SK-N-SH (cell line): Measurements from ENCODE around the gene YDJC. TPM values are rescaled to one million over a fixed set of nuclear protein-coding genes. Genes with fewer than 3 reads are reported as not detected.

ENCODE experiments used
- CTCF ChIA-PET: fragments of 300-600, 350-600 bp; formaldehyde crosslinking; extraction: SDS; loops from one replicate; lab custom pipeline; 2021; lab: Yijun Ruan, JAX
- POLR2A ChIA-PET: fragments of 350-600 bp; sonication (Branson Sonifier 250); formaldehyde crosslinking; extraction: SDS; loops from one replicate; lab custom pipeline; 2020; ENCODE audit warnings: antibody characterized with exemption, inconsistent platforms; lab: Yijun Ruan, JAX
- DNase-seq: peaks from one replicate; pipeline ENCODE4 v3.0.0; 2012
- H2AFZ ChIP-seq: fragments of 200-600 bp; sonication (generic); 2 replicates; pipeline ENCODE4 v1.8.1; 2016; ENCODE audit warnings: antibody characterized with exemption, mild to moderate bottlenecking, low read depth
- H3F3A ChIP-seq: fragments of 200-600 bp; sonication (generic); replicated peaks from 2 replicates; pipeline ENCODE3; 2016; ENCODE audit warnings: antibody characterized with exemption, mild to moderate bottlenecking; ENCODE audit not compliant: insufficient read depth
- H3K27ac ChIP-seq, 2 experiments: fragments of 200-500 bp in 1 of 2; fragments of 200-600 bp in 1 of 2; sonication (Bioruptor generic) in 1 of 2; sonication (generic), shearing (Covaris generic) in 1 of 2; 2 replicates each; pipeline versions ENCODE4 v1.5.1 to v1.6.1; 2014 to 2016; ENCODE audit warnings: low read depth in 2 of 2, inconsistent platforms in 1 of 2, low read length in 1 of 2, mild to moderate bottlenecking in 1 of 2, mixed read lengths in 1 of 2
- H3K27me3 ChIP-seq: fragments of 200-600 bp; sonication (generic), shearing (Covaris generic); 2 replicates; pipeline ENCODE4 v1.6.1; 2016; ENCODE audit warnings: mixed run types; ENCODE audit not compliant: insufficient read depth
- H3K36me3 ChIP-seq, 2 experiments: fragments of 200-500 bp in 1 of 2; fragments of 200-600 bp in 1 of 2; sonication (Bioruptor generic) in 1 of 2; sonication (generic) in 1 of 2; replicated peaks in 1 of 2; 2 replicates each; pipeline versions ENCODE3 to v1.5.1; 2014 to 2016; ENCODE audit warnings: low read length in 1 of 2, mild to moderate bottlenecking in 1 of 2; ENCODE audit not compliant: insufficient read depth in 2 of 2, control insufficient read depth in 1 of 2
- H3K4me1 ChIP-seq, 2 experiments: fragments of 200-500 bp in 1 of 2; fragments of 200-600 bp in 1 of 2; sonication (Bioruptor generic) in 1 of 2; sonication (generic), shearing (Covaris generic) in 1 of 2; 2 replicates each; pipeline versions ENCODE4 v1.5.1 to v1.6.1; 2014 to 2016; ENCODE audit warnings: low read depth in 1 of 2, low read length in 1 of 2, mixed run types in 1 of 2; ENCODE audit not compliant: insufficient read depth in 2 of 2, control insufficient read depth in 1 of 2
- H3K4me2 ChIP-seq: fragments of 200-600 bp; sonication (generic), shearing (Covaris generic); 2 replicates; pipeline ENCODE4 v1.6.1; 2017; ENCODE audit warnings: mixed run types
- H3K4me3 ChIP-seq, 2 experiments: fragments of 200-500 bp in 1 of 2; fragments of 200-600 bp in 1 of 2; sonication (Bioruptor generic) in 1 of 2; sonication (generic), shearing (Covaris generic) in 1 of 2; 2 replicates each; pipeline versions ENCODE4 v1.5.1 to v1.8.1; 2014 to 2016; ENCODE audit warnings: low read depth in 2 of 2, inconsistent platforms in 1 of 2, low read length in 1 of 2, mild to moderate bottlenecking in 1 of 2, mixed read lengths in 1 of 2, moderate library complexity in 1 of 2
- H3K79me2 ChIP-seq: fragments of 200-600 bp; sonication (generic); 2 replicates; pipeline ENCODE4 v1.8.1; 2017; ENCODE audit warnings: mild to moderate bottlenecking; ENCODE audit not compliant: insufficient read depth
- H3K9ac ChIP-seq: fragments of 200-600 bp; sonication (generic); 2 replicates; pipeline ENCODE4 v1.6.1; 2017; ENCODE audit warnings: mixed run types
- H3K9me2 ChIP-seq: fragments of 200-600 bp; sonication (generic); 2 replicates; pipeline ENCODE4 v1.6.1; 2017; ENCODE audit warnings: mixed run types
- H3K9me3 ChIP-seq: fragments of 200-600 bp; sonication (generic); 2 replicates; pipeline ENCODE4 v1.6.1; 2017; ENCODE audit warnings: mixed run types, mild to moderate bottlenecking, moderate library complexity
- H4K20me1 ChIP-seq: fragments of 200-600 bp; sonication (generic); 2 replicates; pipeline ENCODE4 v1.6.1; 2017; ENCODE audit warnings: mild to moderate bottlenecking, mixed run types; ENCODE audit not compliant: insufficient read depth
- CTCF ChIP-seq: fragments of 200-600 bp; sonication (generic); IDR thresholded peaks from 2 replicates; pipeline ENCODE4 v1.6.1; 2017; ENCODE audit warnings: antibody characterized with exemption, mild to moderate bottlenecking, moderate library complexity
- EZH2phosphoT487 ChIP-seq: fragments of 200-600 bp; sonication (generic); IDR thresholded peaks from 2 replicates; pipeline ENCODE4 v1.6.1; 2017; ENCODE audit warnings: low read depth, mixed run types, mild to moderate bottlenecking, antibody characterized with exemption, moderate library complexity, borderline replicate concordance
- GATA2 ChIP-seq: sonication (generic); formaldehyde crosslinking; IDR thresholded peaks from 2 replicates; pipeline ENCODE4 v1.5.0; 2020; ENCODE audit warnings: mild to moderate bottlenecking, missing genetic modification reagents
- JUND ChIP-seq: IDR thresholded peaks from 2 replicates; pipeline ENCODE4 v1.4.0; 2012
- MAX ChIP-seq: IDR thresholded peaks from 2 replicates; pipeline ENCODE4 v1.4.0; 2012; ENCODE audit warnings: low read depth
- RAD21 ChIP-seq: IDR thresholded peaks from 2 replicates; pipeline ENCODE4 v1.6.1; 2012; ENCODE audit warnings: mild to moderate bottlenecking, low read length
- RCOR1 ChIP-seq: fragments of 150-350 bp; IDR thresholded peaks from 2 replicates; pipeline ENCODE4 v1.6.1; 2017; ENCODE audit warnings: antibody characterized with exemption, low read length
- REST ChIP-seq: IDR thresholded peaks from 2 replicates; pipeline ENCODE4 v1.6.1; 2012; ENCODE audit warnings: mild to moderate bottlenecking, low read depth, low read length, moderate library complexity
- TAF1 ChIP-seq: IDR thresholded peaks from 2 replicates; pipeline ENCODE4 v1.6.1; 2012; ENCODE audit warnings: low read depth, mild to moderate bottlenecking, low read length, moderate library complexity, borderline replicate concordance
- USF2 ChIP-seq: fragments of 150-350 bp; IDR thresholded peaks from 2 replicates; pipeline ENCODE4 v1.6.1; 2017; ENCODE audit warnings: antibody characterized with exemption, low read length, low read depth, borderline replicate concordance
- YY1 ChIP-seq: IDR thresholded peaks from 2 replicates; pipeline ENCODE4 v1.4.0; 2012; ENCODE audit warnings: low read depth, mild to moderate bottlenecking
- WGBS: methylation state at CpG from one replicate; pipeline ENCODE4 v1.1.6; 2017; ENCODE audit warnings: low lambda C conversion rate; 5-methylcytosine and 5-hydroxymethylcytosine counted together
- polyA plus RNA-seq, 3 experiments: library from polyadenylated mRNA; depleted of rRNA; stranded (reverse); fragments of >200 nt; gene quantifications; 2 replicates each; pipeline ENCODE4 v1.2.3, GENCODE V29; 2012

The YDJC gene
- polyA plus RNA-seq, 1 of the 3 experiments (the other 2 are of a cell fraction), result 37.4 TPM

GRCh38 chr22:21672107-21672629 is 42.3 kb upstream of the YDJC start:
- no peaks in the 10 kb centered on the region for H4K20me1 ChIP-seq
- POLR2A ChIA-PET, result interaction anchor here (0.6 kb wide), 1 partner anchor 27 kb away, joined by 3 read pairs; no protein-coding TSS in a partner anchor
- no peaks in the 10 kb centered on the region for H3K9me3 ChIP-seq
- no peak overlapping the region for H3K4me2 ChIP-seq
- peaks cover 33 to 60% of the 10 kb centered on the region in 2 experiments for H3K36me3 ChIP-seq
- no peaks in the 10 kb centered on the region for H3K27me3 ChIP-seq
- H3K79me2 ChIP-seq, result peaks cover 31% of the 10 kb centered on the region
- TF ChIP-seq YY1 (no peak), RCOR1 (no peak), CTCF (no peak), GATA2 (CRISPR knock-in tag) (no peak), TAF1 (no peak), RAD21 (no peak), MAX (no peak), USF2 (no peak), EZH2phosphoT487 (no peak), JUND (no peak), REST (no peak)
- no peaks in the 10 kb centered on the region for H3K9me2 ChIP-seq
- CTCF ChIA-PET, result interaction anchor here (1.1 to 2.0 kb wide), 3 partner anchors 25 to 266 kb away, joined by 4 to 5 read pairs (median 4); partner anchors contain the start of gene SDF2L1
- H3K9ac ChIP-seq, result no peak overlapping the region
- H3F3A ChIP-seq, result no peaks in the 10 kb centered on the region
- no peak overlapping the region for H2AFZ ChIP-seq
- no peaks in the 10 kb centered on the region; a peak in 1 of 4 replicates for H3K4me1 ChIP-seq
- DNase-seq, result no peak
- H3K27ac ChIP-seq, result no peak overlapping the region
- no peak overlapping the region for H3K4me3 ChIP-seq
- 92% methylated on average over 6 of the region's 6 CpGs for WGBS
